ENCODE data around the gene DHX16. TPM values are rescaled to one million over a fixed set of nuclear protein-coding genes. Genes with fewer than 3 reads are reported as not detected.

DHX16 gene
- total RNA-seq, 1 donor from 2014 or later = 27.4 TPM

DNA sequence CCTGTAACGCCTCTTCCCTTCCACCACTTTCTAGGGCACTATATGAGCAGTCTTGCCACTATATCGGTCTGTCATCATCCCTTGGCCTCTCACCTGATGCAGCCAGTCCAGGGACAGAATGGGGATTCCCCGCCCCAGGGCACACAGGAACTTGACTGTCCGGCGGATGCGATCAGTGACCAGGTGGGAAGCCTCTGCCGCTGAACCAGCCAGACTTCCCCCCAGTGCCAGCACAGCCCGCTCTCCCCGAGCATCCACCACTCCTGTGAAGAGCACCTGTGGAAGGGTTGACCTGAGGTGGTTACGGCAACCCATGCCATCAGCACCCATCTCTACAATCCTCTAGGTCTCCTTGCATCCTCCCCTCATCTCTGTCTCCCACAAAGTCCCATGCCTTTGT is 30.2 kb upstream of the DHX16 start:
- Histone ChIP-seq H3K27me3 (no peaks in the 10 kb centered on the region), H3K36me3 (peaks cover 38% of the 10 kb centered on the region), H3K27ac (no peak overlapping the region), H3K4me3 (no peak overlapping the region), H3K4me1 (no peaks in the 10 kb centered on the region), H3K9me3 (no peaks in the 10 kb centered on the region)
- intact Hi-C loops (cut with DNase I) = no loop called here
- no peak for ATAC-seq
- DNase-seq = peak; percentile 60
- TF ChIP-seq, protein P1, sequence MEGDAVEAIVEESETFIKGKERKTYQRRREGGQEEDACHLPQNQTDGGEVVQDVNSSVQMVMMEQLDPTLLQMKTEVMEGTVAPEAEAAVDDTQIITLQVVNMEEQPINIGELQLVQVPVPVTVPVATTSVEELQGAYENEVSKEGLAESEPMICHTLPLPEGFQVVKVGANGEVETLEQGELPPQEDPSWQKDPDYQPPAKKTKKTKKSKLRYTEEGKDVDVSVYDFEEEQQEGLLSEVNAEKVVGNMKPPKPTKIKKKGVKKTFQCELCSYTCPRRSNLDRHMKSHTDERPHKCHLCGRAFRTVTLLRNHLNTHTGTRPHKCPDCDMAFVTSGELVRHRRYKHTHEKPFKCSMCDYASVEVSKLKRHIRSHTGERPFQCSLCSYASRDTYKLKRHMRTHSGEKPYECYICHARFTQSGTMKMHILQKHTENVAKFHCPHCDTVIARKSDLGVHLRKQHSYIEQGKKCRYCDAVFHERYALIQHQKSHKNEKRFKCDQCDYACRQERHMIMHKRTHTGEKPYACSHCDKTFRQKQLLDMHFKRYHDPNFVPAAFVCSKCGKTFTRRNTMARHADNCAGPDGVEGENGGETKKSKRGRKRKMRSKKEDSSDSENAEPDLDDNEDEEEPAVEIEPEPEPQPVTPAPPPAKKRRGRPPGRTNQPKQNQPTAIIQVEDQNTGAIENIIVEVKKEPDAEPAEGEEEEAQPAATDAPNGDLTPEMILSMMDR (IDR thresholded peaks at IDR 0.05) = no peak

- Histone ChIP-seq H3K4me1 (peaks cover 4% of the 10 kb centered on the region), H3K27me3 (no peaks in the 10 kb centered on the region), H3K27ac (no peak overlapping the region), H3K36me3 (peaks cover 20% of the 10 kb centered on the region), H3K9me3 (no peaks in the 10 kb centered on the region), H3K4me3 (no peak overlapping the region)
- no peak for DNase-seq
- intact Hi-C loops (cut with DNase I) = no loop called here
- peak; percentile 90 for ATAC-seq
- TF ChIP-seq, protein P1 (IDR thresholded peaks at IDR 0.05) = no peak
These were observed 27.5 kb upstream of the DHX16 start for GRCh38 chr6:30700340-30700739.

- intact Hi-C loops (cut with DNase I) = no loop called here
- Histone ChIP-seq H3K4me3 (no peak overlapping the region), H3K9me3 (no peaks in the 10 kb centered on the region), H3K27me3 (no peaks in the 10 kb centered on the region), H3K4me1 (peaks cover 12% of the 10 kb centered on the region), H3K27ac (no peak overlapping the region), H3K36me3 (peaks cover under 1% of the 10 kb centered on the region)
- DNase-seq = no peak
- TF ChIP-seq, protein P1 (IDR thresholded peaks at IDR 0.05) = no peak
- ATAC-seq = no peak
These were observed 23.6 kb upstream of the DHX16 start for GRCh38 chr6:30696432-30696831.

GRCh38 chr6:30691208-30691847 is 18.5 kb upstream of the DHX16 start:
- Histone ChIP-seq H3K4me3 (peak overlapping the region; percentile 58), H3K4me1 (peaks cover 36% of the 10 kb centered on the region), H3K36me3 (no peaks in the 10 kb centered on the region), H3K27ac (peak overlapping the region; percentile 62), H3K27me3 (no peaks in the 10 kb centered on the region), H3K9me3 (no peaks in the 10 kb centered on the region)
- TF ChIP-seq, protein P1 (IDR thresholded peaks at IDR 0.05) = no peak
- intact Hi-C loops (cut with DNase I) = no loop called here
- no peak for ATAC-seq
- no peak for DNase-seq

DNA sequence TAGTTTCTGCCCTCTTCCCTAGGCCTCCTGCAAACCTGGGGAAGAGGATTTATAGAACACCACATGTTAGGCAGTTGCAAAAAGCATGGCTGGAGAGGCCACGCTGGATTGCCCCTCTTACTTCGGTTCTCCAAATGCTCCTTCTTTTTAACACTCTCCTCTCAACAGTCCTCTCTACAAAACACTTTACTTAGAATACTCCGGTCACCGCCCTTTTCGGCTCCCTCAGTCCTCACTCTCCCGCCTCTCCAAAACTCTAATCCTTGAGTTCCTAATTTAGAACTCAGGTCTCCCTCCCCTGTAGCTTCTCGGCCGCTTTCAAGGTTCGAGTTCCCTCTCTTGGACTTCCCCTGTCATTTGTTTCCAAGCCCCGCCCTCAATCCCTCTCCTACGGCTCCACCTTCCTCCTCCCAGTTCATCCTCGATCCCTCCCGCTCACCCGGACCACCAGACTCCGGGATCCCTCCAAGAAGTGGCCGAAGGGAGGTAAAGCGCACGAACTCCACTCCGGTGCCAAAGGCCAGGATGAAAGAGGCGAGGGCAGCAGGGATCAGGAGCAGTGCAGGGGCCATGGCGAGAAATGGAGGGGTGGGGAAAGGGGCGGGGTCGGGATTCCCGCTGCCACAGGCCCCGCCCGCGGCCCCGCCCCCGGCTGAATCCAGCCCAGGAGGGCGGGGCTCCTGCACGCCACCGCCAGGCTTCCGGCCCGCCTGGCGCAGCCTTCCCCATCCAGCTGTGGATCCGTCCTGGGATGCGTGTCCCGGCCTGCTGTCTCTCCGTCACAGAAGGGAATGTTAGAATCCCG is 17.8 kb upstream of the DHX16 start, which contains the start of gene NRM:
Gene NRM, minus strand, starts transcription at position 582 of the 805 bp plus-strand sequence. Its CDS starts 10 bp downstream, at position 572.
- Histone ChIP-seq H3K36me3 (no peaks in the 10 kb centered on the region), H3K9me3 (no peaks in the 10 kb centered on the region), H3K4me3 (peak within 1 kb of the TSS; percentile 58), H3K4me1 (peaks cover 32% of the 10 kb centered on the region), H3K27me3 (no peaks in the 10 kb centered on the region), H3K27ac (peak within 1 kb of the TSS; percentile 62)
- ATAC-seq (peak; percentile 83), DNase-seq (peak; percentile 92)
- intact Hi-C loops (cut with DNase I) = no loop called here
- TF ChIP-seq, protein P1 (IDR thresholded peaks at IDR 0.05) = no peak

All from upper lobe of right lung (tissue), 1 donor.